Spleen (tissue), 11 donors: Measurements from ENCODE around the gene AHSP. TPM values are rescaled to one million over a fixed set of nuclear protein-coding genes. Genes with fewer than 3 reads are reported as not detected.

Source experiments
- DNase-seq: peaks from one replicate; pipeline ENCODE4 v3.0.0-alpha.2; 2020
- H3K27ac ChIP-seq, 8 donors: fragments of 200-600 bp; sonication (generic) in 7 of 8; 1 replicate in 4 of 8; 2 replicates in 4 of 8; pipeline versions ENCODE4 v1.5.0 to v1.8.0; 2016 to 2021; ENCODE audit warnings: inconsistent platforms in 4 of 8, mild to moderate bottlenecking in 4 of 8, moderate library complexity in 1 of 8
- H3K27me3 ChIP-seq, 7 donors: fragments of 200-600 bp; sonication (generic) in 6 of 7; replicated peaks in 1 of 7; 1 replicate in 4 of 7; 2 replicates in 3 of 7; pipeline versions ENCODE4 v1.5.0 to v1.8.0; 2016 to 2021; ENCODE audit warnings: inconsistent platforms in 3 of 7, mild to moderate bottlenecking in 1 of 7
- H3K36me3 ChIP-seq, 6 donors: fragments of 200-600 bp; sonication (generic) in 5 of 6; 1 replicate in 4 of 6; 2 replicates in 2 of 6; pipeline versions ENCODE4 v1.5.0 to v1.8.0; 2016 to 2021; ENCODE audit warnings: inconsistent platforms in 2 of 6
- H3K4me1 ChIP-seq, 6 donors: fragments of 200-600 bp; sonication (generic) in 5 of 6; 1 replicate in 3 of 6; 2 replicates in 3 of 6; pipeline versions ENCODE4 v1.5.0 to v1.8.0; 2016 to 2021; ENCODE audit warnings: inconsistent platforms in 3 of 6
- H3K4me3 ChIP-seq, 8 donors: fragments of 200-600 bp; sonication (generic) in 7 of 8; 1 replicate in 4 of 8; 2 replicates in 4 of 8; pipeline versions ENCODE4 v1.5.0 to v1.8.0; 2016 to 2021; ENCODE audit warnings: inconsistent platforms in 4 of 8, mild to moderate bottlenecking in 4 of 8, moderate library complexity in 2 of 8
- H3K9me3 ChIP-seq, 8 donors: fragments of 200-600 bp; sonication (generic) in 7 of 8; 1 replicate in 4 of 8; 2 replicates in 4 of 8; pipeline versions ENCODE4 v1.5.0 to v1.8.0; 2016 to 2021; ENCODE audit warnings: inconsistent platforms in 4 of 8
- POLR2A ChIP-seq, 3 donors: fragments of 450-650 bp; IDR thresholded peaks; one replicate each; pipeline ENCODE4 v1.5.1; 2017; ENCODE audit warnings: antibody characterized with exemption in 3 of 3, mild to moderate bottlenecking in 1 of 3
- POLR2AphosphoS5 ChIP-seq, 3 donors: sonication (generic); formaldehyde crosslinking; IDR thresholded peaks; one replicate each; pipeline ENCODE4 v1.5.1; 2017; ENCODE audit warnings: antibody characterized with exemption in 3 of 3
- WGBS, 5 donors: extraction: QIAGEN DNeasy Blood & Tissue Kit in 3 of 5; methylation state at CpG; one replicate each; pipeline versions ENCODE4 v1.1.5 to v1.1.7; 2013 to 2018; 5-methylcytosine and 5-hydroxymethylcytosine counted together
- intact Hi-C: fragments of 100-400 bp; cut with DNase I; formaldehyde crosslinking; loops from one replicate; pipeline ENCODE4 v1.15.0; 2023; ENCODE audit warnings: low total_unique reads
- polyA plus RNA-seq, 3 donors: library from polyadenylated mRNA; stranded (reverse); fragments of 200-250 nt; gene quantifications; one replicate each; pipeline ENCODE4 v1.2.1, GENCODE V29; 2013
- total RNA-seq, 7 donors: library from RNA; depleted of rRNA in 3 of 7; stranded (reverse); fragments of >200 nt in 3 of 7; fragmentation: NEBNext Ultra II Directional in 4 of 7; extraction: Animal tissue kit (Norgen Biotek cat#: 25700) in 4 of 7; gene quantifications; one replicate each; pipeline versions ENCODE4 v1.1.0 to v1.2.1, GENCODE V29; 2016 to 2021
- TF ChIP-seq, protein P1 (sequence below), 11 experiments: fragments of 200-600 bp in 7 of 11; fragments of 450-650 bp in 4 of 11; sonication (generic) in 4 of 11; IDR thresholded peaks in 8 of 11; conservative IDR thresholded peaks in 3 of 11; 1 replicate in 7 of 11; 2 replicates in 4 of 11; pipeline versions ENCODE4 v1.4.0 to v1.8.0; 2016 to 2021; ENCODE audit warnings: antibody characterized with exemption in 11 of 11, inconsistent platforms in 4 of 11, mild to moderate bottlenecking in 1 of 11
- donor health status: healthy with polysubstance abuse.
- donor health status: DM: no; HTN: no; CAD: no; lungs with moderate emphysema.
- donor health status: DM: no; HTN: no; CAD: no.
- donor health status: Bipolar disorder and iron deficiency.
- donor health status: healthy.
- donor health status: DM: no; HTN: no; CAD: no.
- donor health status: DM: yes; HTN: yes; CAD: no.

AHSP gene
- total and polyA plus RNA-seq, 10 donors = 0.76 to 94.3 (median 3.4) TPM

DNA sequence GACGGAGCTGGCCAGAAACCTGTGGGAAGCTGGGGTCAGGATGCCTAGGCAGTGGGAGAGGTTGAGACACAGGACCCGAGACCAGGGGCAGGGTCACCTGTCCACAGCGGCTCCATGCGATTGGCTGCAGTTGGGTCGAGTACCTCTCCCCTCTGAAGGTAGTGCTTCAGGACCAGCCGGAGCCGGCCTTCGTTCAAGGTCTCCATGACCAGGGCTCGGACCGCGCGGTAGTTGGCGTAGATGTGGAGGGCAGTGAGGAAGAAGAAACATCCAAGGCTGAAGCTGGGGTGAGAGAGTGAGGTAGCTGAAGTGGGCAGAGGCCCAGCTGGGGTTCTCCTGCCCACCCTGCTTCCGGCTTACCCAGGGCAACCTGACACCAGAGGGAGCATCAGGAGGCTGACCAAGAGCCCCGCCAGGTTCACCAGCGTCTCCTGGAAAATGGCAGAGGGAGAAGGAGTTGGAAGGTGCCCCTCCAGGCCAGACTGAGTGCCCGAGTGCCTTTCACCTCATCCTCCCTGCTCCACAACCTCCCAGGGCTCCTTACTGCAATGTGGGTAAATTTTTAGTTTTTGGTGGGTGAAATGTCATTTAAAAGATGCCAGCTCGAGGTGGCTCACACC, 34.1 kb upstream of the AHSP start:
- Histone ChIP-seq H3K27ac (no peak overlapping the region), H3K36me3 (peaks cover 0 to 88% (median 57%) of the 10 kb centered on the region in 6 donors), H3K4me1 (peaks cover 0 to 4% (median 1%) of the 10 kb centered on the region in 6 donors), H3K9me3 (no peaks in the 10 kb centered on the region), H3K27me3 (peaks cover 0 to 5% (median 0%) of the 10 kb centered on the region in 7 donors), H3K4me3 (no peak overlapping the region)
- intact Hi-C loops = no loop called here
- TF ChIP-seq, protein P1, sequence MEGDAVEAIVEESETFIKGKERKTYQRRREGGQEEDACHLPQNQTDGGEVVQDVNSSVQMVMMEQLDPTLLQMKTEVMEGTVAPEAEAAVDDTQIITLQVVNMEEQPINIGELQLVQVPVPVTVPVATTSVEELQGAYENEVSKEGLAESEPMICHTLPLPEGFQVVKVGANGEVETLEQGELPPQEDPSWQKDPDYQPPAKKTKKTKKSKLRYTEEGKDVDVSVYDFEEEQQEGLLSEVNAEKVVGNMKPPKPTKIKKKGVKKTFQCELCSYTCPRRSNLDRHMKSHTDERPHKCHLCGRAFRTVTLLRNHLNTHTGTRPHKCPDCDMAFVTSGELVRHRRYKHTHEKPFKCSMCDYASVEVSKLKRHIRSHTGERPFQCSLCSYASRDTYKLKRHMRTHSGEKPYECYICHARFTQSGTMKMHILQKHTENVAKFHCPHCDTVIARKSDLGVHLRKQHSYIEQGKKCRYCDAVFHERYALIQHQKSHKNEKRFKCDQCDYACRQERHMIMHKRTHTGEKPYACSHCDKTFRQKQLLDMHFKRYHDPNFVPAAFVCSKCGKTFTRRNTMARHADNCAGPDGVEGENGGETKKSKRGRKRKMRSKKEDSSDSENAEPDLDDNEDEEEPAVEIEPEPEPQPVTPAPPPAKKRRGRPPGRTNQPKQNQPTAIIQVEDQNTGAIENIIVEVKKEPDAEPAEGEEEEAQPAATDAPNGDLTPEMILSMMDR (IDR thresholded peaks at IDR 0.05 in 8 of 11, conservative IDR thresholded peaks at IDR 0.05 in 3 of 11) = no peak
- peak in 1 of 3 donors; percentile 32 for TF ChIP-seq POLR2AphosphoS5 (IDR thresholded peaks at IDR 0.05)
- 93 to 96% (median 95%) methylated on average over 18 of the region's 18 CpGs for WGBS, 5 donors
- no peak for DNase-seq

DNA sequence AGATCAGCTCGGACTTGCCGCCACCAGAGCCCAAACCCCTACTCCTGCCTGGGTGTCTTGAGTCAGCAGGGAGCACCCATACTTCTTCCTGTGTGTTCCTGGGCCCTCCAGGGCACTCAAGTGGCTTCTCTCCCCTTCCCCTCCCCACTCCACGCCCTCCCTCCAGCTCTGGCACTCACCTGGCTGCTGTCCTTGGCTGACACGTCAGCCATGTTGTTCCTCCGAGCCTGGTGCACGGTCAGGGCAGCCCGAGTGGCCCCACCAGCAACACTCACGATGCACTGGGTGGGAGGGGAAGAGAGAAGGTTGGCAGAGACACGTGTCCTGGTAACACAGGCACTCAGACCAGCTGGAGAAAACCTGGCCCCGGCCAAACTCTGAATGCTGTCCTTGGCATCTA, 31.0 kb upstream of the AHSP start:
- Histone ChIP-seq H3K36me3 (peaks cover 0 to 91% (median 66%) of the 10 kb centered on the region in 6 donors), H3K9me3 (no peaks in the 10 kb centered on the region), H3K27me3 (no peaks in the 10 kb centered on the region), H3K4me3 (no peak overlapping the region), H3K27ac (no peak overlapping the region), H3K4me1 (no peaks in the 10 kb centered on the region)
- intact Hi-C loops = no loop called here
- TF ChIP-seq POLR2A (IDR thresholded peaks at IDR 0.05) (no peak), POLR2AphosphoS5 (IDR thresholded peaks at IDR 0.05) (peak in 1 of 3 donors; percentile 26)
- TF ChIP-seq, protein P1 (IDR thresholded peaks at IDR 0.05 in 8 of 11, conservative IDR thresholded peaks at IDR 0.05 in 3 of 11) = no peak
- no peak for DNase-seq
- 92 to 97% (median 93%) methylated on average over 8 to 10 of the region's 10 CpGs for WGBS, 5 donors

DNA sequence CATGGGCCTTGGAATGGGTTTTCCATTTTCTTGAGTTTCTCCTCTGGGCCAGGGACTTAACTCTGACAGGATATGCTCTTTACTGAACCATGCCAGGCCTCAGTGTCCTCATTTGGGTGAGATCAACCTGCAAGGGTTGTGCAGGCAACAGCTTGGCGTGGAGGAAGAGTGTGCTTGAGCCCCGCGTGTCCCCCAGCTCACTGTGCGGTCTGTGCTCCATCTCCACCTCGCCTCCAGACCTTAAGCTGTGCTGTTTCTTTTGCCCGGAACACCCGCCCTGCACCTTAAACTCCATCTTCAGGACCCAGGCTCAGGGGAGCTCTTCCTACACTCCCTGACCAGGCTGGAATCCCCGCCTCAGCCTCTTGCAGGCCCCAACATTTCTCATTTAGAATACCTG, 29.2 kb upstream of the AHSP start:
- TF ChIP-seq, protein P1 (IDR thresholded peaks at IDR 0.05 in 8 of 11, conservative IDR thresholded peaks at IDR 0.05 in 3 of 11) = no peak
- TF ChIP-seq POLR2A (IDR thresholded peaks at IDR 0.05) (no peak), POLR2AphosphoS5 (IDR thresholded peaks at IDR 0.05) (no peak)
- 96 to 99% (median 97%) methylated on average over 8 of the region's 8 CpGs for WGBS, 5 donors
- peaks cover 0 to 73% (median 49%) of the 10 kb centered on the region in 6 donors for H3K36me3 ChIP-seq
- H3K4me3 ChIP-seq = no peak overlapping the region
- peaks cover 0 to 10% (median 2%) of the 10 kb centered on the region in 6 donors for H3K4me1 ChIP-seq
- intact Hi-C loops = no loop called here
- no peak overlapping the region for H3K27ac ChIP-seq
- no peaks in the 10 kb centered on the region for H3K9me3 ChIP-seq
- H3K27me3 ChIP-seq = no peaks in the 10 kb centered on the region
- DNase-seq = no peak

DNA sequence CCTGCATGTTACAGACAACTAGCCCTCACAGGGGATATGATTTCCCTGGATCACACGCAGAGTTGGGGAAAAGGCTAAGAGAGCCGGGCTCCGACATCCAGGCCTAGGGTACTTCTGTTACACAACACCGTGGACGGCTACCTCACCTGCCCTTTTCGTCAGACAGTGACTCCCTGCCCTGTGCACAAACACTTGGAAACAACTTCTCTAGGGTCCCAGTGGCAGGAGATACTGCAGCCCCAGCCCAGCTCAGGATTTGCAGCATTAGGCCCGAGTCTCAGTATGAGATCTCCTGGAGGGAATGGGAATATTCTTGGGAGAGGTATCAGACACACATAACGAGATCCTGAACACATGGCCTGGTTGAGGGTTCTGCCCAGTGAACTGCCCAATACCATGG, 27.8 kb upstream of the AHSP start:
- 92 to 97% (median 96%) methylated on average over 8 of the region's 8 CpGs for WGBS, 5 donors
- intact Hi-C loops = no loop called here
- Histone ChIP-seq H3K27me3 (no peaks in the 10 kb centered on the region), H3K36me3 (peaks cover 0 to 61% (median 42%) of the 10 kb centered on the region in 6 donors), H3K9me3 (no peaks in the 10 kb centered on the region), H3K27ac (no peak overlapping the region), H3K4me3 (no peak overlapping the region), H3K4me1 (peaks cover 3 to 24% (median 15%) of the 10 kb centered on the region in 6 donors)
- TF ChIP-seq, protein P1 (IDR thresholded peaks at IDR 0.05 in 8 of 11, conservative IDR thresholded peaks at IDR 0.05 in 3 of 11) = no peak
- TF ChIP-seq POLR2A (IDR thresholded peaks at IDR 0.05) (no peak), POLR2AphosphoS5 (IDR thresholded peaks at IDR 0.05) (no peak)
- DNase-seq = no peak
